Measurements from ENCODE around the gene SH3BP2.

Gene SH3BP2, protein sequence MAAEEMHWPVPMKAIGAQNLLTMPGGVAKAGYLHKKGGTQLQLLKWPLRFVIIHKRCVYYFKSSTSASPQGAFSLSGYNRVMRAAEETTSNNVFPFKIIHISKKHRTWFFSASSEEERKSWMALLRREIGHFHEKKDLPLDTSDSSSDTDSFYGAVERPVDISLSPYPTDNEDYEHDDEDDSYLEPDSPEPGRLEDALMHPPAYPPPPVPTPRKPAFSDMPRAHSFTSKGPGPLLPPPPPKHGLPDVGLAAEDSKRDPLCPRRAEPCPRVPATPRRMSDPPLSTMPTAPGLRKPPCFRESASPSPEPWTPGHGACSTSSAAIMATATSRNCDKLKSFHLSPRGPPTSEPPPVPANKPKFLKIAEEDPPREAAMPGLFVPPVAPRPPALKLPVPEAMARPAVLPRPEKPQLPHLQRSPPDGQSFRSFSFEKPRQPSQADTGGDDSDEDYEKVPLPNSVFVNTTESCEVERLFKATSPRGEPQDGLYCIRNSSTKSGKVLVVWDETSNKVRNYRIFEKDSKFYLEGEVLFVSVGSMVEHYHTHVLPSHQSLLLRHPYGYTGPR

DNA sequence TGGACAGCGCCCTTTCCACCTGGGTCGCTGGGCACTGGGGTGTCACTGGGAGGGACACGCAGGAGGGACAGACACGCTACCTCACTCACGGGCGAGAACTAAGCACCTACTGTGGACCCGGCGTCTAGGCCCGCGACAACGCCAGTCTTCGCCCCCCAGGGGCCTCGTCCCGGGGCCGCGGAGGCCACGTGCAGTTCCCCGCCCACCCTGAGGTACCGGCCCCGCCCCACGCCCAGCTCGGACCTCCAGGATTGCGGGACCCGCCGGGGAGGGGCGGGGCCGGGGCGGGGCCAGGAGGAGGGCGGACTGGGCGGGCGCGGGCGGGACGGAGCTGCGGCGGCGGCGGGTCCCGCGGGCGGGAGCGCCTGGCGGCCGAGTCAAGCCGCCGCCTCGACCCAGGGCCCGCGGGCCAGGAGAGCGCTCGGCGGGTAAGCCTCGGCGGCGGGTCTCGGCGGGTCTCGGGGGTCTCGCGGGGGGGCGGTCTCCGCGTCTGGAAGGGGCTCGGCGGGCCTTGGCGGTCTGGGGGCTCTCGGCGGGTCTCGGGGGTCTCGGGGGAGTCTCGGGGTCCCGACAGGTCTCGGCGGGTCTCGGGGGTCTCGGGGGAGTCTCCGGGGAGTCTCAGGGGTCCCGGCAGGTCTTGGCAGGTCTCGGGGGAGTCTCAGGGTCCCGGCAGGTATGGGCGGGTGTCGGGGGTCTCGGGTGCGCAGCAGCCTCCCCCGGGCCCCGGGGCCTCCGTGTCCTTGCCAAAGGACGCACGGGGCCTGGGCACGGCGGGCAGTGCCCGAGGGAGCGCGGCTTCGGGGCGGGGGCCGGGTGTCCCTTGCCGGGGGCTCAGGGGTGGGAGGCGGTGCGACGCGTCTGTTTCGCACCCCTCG is at the start of gene SH3BP2:
Gene SH3BP2, plus strand, starts transcription at position 375 of the 875 bp plus-strand sequence. CDS start 27,533 bp downstream, outside the sequence.
- ChIA-PET POLR2A (no interaction called here), CTCF (no interaction called here)
- TF ChIP-seq, protein P1, sequence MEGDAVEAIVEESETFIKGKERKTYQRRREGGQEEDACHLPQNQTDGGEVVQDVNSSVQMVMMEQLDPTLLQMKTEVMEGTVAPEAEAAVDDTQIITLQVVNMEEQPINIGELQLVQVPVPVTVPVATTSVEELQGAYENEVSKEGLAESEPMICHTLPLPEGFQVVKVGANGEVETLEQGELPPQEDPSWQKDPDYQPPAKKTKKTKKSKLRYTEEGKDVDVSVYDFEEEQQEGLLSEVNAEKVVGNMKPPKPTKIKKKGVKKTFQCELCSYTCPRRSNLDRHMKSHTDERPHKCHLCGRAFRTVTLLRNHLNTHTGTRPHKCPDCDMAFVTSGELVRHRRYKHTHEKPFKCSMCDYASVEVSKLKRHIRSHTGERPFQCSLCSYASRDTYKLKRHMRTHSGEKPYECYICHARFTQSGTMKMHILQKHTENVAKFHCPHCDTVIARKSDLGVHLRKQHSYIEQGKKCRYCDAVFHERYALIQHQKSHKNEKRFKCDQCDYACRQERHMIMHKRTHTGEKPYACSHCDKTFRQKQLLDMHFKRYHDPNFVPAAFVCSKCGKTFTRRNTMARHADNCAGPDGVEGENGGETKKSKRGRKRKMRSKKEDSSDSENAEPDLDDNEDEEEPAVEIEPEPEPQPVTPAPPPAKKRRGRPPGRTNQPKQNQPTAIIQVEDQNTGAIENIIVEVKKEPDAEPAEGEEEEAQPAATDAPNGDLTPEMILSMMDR (IDR thresholded peaks at IDR 0.05; ENCODE audit: insufficient read depth, low read length, missing control alignments): no peak
- H3K4me3 ChIP-seq (ENCODE audit: low read depth, low read length): peak within 1 kb of the TSS; percentile 61
- DNase-seq (ENCODE audit: low read depth, low spot score): no peak

DNA sequence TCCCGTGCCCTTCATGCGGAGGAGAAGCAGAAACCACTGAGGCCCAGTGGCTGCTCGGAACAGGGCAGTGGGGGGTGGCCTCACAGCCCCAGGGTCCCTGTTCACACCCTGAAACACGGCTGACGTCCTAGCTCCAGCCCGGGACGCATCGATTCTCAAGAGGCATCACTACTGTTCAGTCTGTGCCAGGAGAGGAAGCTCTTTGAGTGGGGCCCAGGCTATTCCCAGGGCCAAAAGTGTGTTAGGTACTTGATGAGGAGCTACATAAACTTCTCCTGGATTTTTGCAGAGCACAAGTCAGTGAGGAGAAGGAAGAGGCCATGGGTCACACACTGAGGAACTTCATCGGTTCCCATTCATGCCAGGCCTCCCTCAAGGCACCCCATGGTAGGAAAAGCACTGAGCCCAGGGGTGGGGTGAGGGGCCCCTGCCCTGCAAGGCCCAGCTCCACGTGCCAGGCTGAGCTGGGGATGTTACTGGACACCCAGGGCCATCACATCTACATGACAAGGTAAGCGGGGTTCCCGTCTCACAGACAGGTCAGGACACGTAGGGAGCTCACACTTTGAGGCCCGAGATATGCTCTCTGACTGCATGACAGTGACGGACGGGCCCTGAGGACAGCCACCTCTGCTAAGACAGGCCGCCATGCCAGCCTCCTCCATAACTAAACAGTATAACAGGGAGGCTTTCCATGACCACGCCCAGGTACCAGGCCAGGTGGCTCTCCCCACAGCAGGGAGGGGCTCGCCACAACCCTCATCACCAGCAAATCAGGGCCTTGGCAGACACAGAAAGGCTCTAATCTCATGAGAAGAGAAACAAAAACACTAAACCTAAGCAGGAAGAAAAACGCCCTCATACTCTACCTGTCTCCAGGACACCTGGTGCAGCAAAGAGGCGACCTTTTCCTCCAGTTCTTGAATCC is 49.1 kb upstream of the SH3BP2 start:
- CTCF ChIA-PET: interaction anchor here (0.5 kb wide), 1 partner anchor 147 kb away, joined by 3 read pairs; no protein-coding TSS in a partner anchor
- POLR2A ChIA-PET: no interaction called here
- DNase-seq (ENCODE audit: low read depth, low spot score): no peak
- TF ChIP-seq, protein P1 (IDR thresholded peaks at IDR 0.05; ENCODE audit: insufficient read depth, low read length, missing control alignments): no peak
- no peak overlapping the region for H3K4me3 ChIP-seq (ENCODE audit: low read depth, low read length)

DNA sequence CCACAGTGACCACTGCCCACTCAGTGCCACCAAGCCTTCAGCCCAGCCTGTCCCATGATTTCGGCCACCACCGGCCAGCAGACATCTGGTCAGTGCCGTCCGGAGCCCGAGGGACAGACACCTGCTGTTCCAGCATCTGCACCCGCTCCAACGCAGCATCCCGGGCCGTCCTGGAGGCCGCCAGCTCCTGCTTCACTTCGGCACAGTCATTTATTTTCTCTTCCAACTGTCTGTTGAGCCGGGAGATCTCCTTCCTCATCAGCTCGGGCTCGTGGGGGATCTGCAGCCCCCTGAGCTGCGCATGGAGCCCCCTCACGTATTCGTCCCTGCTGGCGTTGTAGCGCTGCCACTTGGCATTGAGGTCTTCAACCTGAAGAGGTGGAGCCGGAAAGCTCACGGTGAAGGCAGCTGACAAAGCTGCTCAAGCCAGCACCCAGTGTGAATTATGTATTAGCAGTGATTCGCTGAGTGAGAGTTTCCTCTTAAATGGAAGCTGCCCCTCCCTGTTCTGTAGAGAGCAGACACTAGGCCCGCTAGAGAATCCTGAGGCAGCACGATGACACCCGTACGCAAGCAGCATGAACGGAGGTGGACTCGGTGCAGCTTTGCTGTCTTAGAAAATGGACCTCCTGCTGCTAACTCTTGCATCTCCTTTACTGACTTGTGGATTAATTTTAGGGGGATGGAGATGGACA is 48.2 kb upstream of the SH3BP2 start:
- no peak overlapping the region for H3K4me3 ChIP-seq (ENCODE audit: low read depth, low read length)
- ChIA-PET POLR2A (no interaction called here), CTCF (no interaction called here)
- no peak for DNase-seq (ENCODE audit: low read depth, low spot score)
- TF ChIP-seq, protein P1 (IDR thresholded peaks at IDR 0.05; ENCODE audit: insufficient read depth, low read length, missing control alignments): no peak

DNA sequence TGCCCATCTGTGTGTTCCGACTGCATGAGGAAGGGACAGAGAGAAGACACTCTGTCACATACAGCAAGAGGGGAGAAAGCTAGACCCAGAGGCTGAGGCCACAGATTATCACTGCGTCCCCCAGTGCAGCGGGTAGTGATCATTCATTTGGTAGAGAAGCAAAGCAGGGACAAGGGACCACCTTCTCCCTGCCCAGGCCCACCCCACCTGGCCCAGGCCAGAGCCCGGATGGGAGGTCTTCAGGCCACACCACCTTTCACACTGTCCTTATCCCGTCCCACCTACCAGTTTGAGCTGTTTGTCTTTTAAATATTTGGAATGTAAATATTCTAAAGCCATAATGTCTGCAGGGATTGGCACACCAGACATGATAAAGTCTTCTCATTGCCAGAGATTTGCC is 47.4 kb upstream of the SH3BP2 start:
- DNase-seq (ENCODE audit: low read depth, low spot score): no peak
- H3K4me3 ChIP-seq (ENCODE audit: low read depth, low read length): no peak overlapping the region
- POLR2A ChIA-PET: no interaction called here
- CTCF ChIA-PET: interaction anchor here (0.9 kb wide), 2 partner anchors 9 to 18 kb away, joined by 3 read pairs; no protein-coding TSS in a partner anchor
- TF ChIP-seq, protein P1 (IDR thresholded peaks at IDR 0.05; ENCODE audit: insufficient read depth, low read length, missing control alignments): no peak

DNA sequence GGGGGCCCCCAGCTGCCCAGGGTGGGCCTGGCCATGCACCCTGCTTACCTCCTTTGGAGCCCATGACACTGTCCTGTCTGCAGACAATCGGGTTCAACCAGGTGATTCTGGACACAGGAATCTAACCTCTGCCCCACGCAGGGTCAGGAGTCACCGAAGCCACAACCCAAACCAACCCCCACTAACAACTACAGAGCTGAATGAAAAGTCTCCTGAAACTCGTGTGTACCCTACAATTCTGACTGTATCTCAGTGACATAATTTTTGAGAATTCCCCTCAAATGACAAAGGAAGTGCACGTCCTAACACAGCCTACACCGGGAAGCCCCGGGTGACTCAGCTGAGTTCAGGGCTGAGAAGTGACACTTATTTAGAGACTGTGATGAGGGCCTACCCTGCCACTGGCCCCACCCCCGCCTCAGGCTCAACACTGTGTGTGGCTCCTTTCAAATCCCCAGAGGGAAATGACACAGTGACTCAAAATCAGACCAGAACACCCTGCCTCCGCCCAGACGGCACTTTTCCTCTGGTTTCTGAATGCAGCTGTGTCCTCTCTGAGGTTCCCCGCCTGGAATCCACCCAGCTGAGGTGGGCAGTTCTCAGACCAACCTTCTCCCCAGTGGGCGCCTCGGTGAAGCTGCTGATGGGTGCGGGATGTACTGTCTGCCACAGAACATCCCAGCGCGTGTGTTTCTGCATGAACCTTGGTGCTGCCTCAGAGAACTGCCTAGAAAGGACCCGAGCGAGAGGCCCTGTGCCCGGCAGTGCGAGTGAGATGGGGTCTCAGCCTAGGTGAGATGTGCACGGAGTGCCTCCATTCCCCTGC is 46.7 kb upstream of the SH3BP2 start:
- TF ChIP-seq, protein P1 (IDR thresholded peaks at IDR 0.05; ENCODE audit: insufficient read depth, low read length, missing control alignments): no peak
- H3K4me3 ChIP-seq (ENCODE audit: low read depth, low read length): no peak overlapping the region
- CTCF ChIA-PET: interaction anchor here (0.9 kb wide), 2 partner anchors 10 to 17 kb away, joined by 3 read pairs; no protein-coding TSS in a partner anchor
- POLR2A ChIA-PET: interaction anchor here (0.6 kb wide), 1 partner anchor 196 kb away, joined by 3 read pairs; no protein-coding TSS in a partner anchor
- DNase-seq (ENCODE audit: low read depth, low spot score): no peak

Data from AG04449 (cell line).